Panc1 (cell line): ENCODE measurements around the gene GALC. TPM values are rescaled to one million over a fixed set of nuclear protein-coding genes. Genes with fewer than 3 reads are reported as not detected.

Experiments used
- ATAC-seq: fragments of 200-7000 bp; cut with Tn5 transposase; 2 replicates; pipeline ENCODE4 v1.9.1; 2020; ENCODE audit warnings: mild to moderate bottlenecking, moderate library complexity
- BruUV-seq: library from RNA; stranded (reverse); fragments of 400-500 nt; replicated peaks from 2 replicates; lab custom pipeline; 2021; lab: Mats Ljungman, UMichigan
- CTCF ChIA-PET: fragments of 300-600 bp; sonication (Branson Sonifier 250); formaldehyde crosslinking; loops from one replicate; lab custom pipeline; 2022; ENCODE audit warnings: antibody characterized with exemption; lab: Charles Lee
- POLR2A ChIA-PET: fragments of 300-600 bp; sonication (Branson Sonifier 250); formaldehyde crosslinking; loops from one replicate; lab custom pipeline; 2022; ENCODE audit warnings: antibody characterized with exemption; lab: Charles Lee
- DNase-seq: peaks from one replicate; pipeline ENCODE4 v3.0.0-alpha.2; 2010; ENCODE audit warnings: low read depth, low spot score
- H3K27ac ChIP-seq: 2 replicates; pipeline ENCODE4 v1.5.1; 2011; ENCODE audit warnings: mild to moderate bottlenecking, low read length, inconsistent platforms
- H3K27me3 ChIP-seq: fragments of 200-500 bp; sonication (Bioruptor generic); 2 replicates; pipeline ENCODE4 v1.6.0; 2014; ENCODE audit warnings: low read length, inconsistent platforms; ENCODE audit not compliant: control insufficient read depth, insufficient read depth
- H3K36me3 ChIP-seq: fragments of 200-500 bp; sonication (Bioruptor generic); 2 replicates; pipeline ENCODE4 v1.5.1; 2014; ENCODE audit warnings: inconsistent platforms, mild to moderate bottlenecking, low read length, moderate library complexity; ENCODE audit not compliant: control insufficient read depth, insufficient read depth
- H3K4me1 ChIP-seq: 2 replicates; pipeline ENCODE4 v1.5.1; 2011; ENCODE audit warnings: inconsistent platforms, mild to moderate bottlenecking, low read length, moderate library complexity; ENCODE audit not compliant: control insufficient read depth, insufficient read depth
- H3K4me3 ChIP-seq, 2 experiments: 2 replicates each; pipeline ENCODE4 v1.5.1; 2011 to 2012; ENCODE audit warnings: low read depth in 2 of 2, low read length in 2 of 2, mild to moderate bottlenecking in 2 of 2, inconsistent platforms in 1 of 2, moderate library complexity in 1 of 2
- H3K9me3 ChIP-seq: fragments of 200-500 bp; sonication (Bioruptor generic); 2 replicates; pipeline ENCODE4 v1.5.1; 2014; ENCODE audit warnings: low read depth, mild to moderate bottlenecking, inconsistent platforms, low read length, moderate library complexity; ENCODE audit not compliant: control insufficient read depth, insufficient read depth
- POLR2AphosphoS5 ChIP-seq: IDR thresholded peaks from 2 replicates; pipeline ENCODE4 v1.6.1; 2012; ENCODE audit warnings: mild to moderate bottlenecking, low read depth, low read length, moderate library complexity
- REST ChIP-seq, 2 experiments: IDR thresholded peaks; 2 replicates each; pipeline ENCODE4 v1.6.1; 2011 to 2012; ENCODE audit warnings: low read depth in 2 of 2, control low read depth in 1 of 2, low read length in 1 of 2, mild to moderate bottlenecking in 1 of 2, moderate library complexity in 1 of 2; ENCODE audit not compliant: insufficient read depth in 1 of 2
- SIN3A ChIP-seq: IDR thresholded peaks from 2 replicates; pipeline ENCODE4 v1.6.1; 2012; ENCODE audit warnings: low read depth, mild to moderate bottlenecking, low read length, moderate library complexity, borderline replicate concordance; ENCODE audit not compliant: insufficient read depth
- TCF7L2 ChIP-seq: IDR thresholded peaks from 2 replicates; pipeline ENCODE4 v1.6.1; 2011; ENCODE audit warnings: mild to moderate bottlenecking, low read depth, low read length, inconsistent platforms
- in situ Hi-C: cut with HindIII; loops from 2 replicates; pipeline ENCODE4 v1.10.0; 2016; ENCODE audit warnings: low sequenced_read_pairs, low pct_unique_long_range_greater_than_20kb
- intact Hi-C: fragments of 100-400 bp; cut with micrococcal nuclease; formaldehyde crosslinking; loops from one replicate; pipeline ENCODE4 v1.10.0; 2022; ENCODE audit not compliant: unreplicated experiment
- total RNA-seq: library from RNA; stranded (reverse); gene quantifications from one replicate; pipeline ENCODE4 v1.2.1, GENCODE V29; 2021; ENCODE audit not compliant: unreplicated experiment
- TF ChIP-seq, protein P1 (sequence below): fragments of 450-650 bp; IDR thresholded peaks from 2 replicates; pipeline ENCODE4 v1.5.1; 2017; ENCODE audit warnings: mild to moderate bottlenecking

GALC gene
- total RNA-seq, 1 experiment from 2014 or later = 9.7 TPM

DNA sequence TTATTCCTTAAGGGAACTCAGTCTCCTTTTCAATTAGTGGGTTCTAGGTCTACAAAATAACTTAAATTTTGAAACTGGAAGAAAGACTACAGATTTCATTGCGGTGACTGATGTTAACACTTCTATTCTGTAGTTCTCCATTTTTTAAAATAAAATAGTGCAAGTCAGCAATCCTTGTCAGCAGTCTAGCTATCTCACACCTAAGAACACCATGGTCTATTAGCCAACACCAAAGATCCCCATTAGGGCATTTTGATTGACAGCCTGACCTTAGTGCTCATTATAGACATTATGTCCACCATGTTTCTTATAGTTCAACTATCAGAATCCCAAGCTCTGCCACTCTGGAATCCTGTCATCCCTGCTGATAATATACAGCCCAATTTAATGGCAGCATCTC lies 39.4 kb upstream of the GALC start:
- no peak for ATAC-seq
- Histone ChIP-seq H3K27ac (no peak overlapping the region), H3K4me3 (no peak overlapping the region), H3K27me3 (no peaks in the 10 kb centered on the region), H3K9me3 (no peaks in the 10 kb centered on the region), H3K4me1 (no peaks in the 10 kb centered on the region), H3K36me3 (no peaks in the 10 kb centered on the region)
- ChIA-PET POLR2A (no interaction called here), CTCF (no interaction called here)
- in situ Hi-C loops = no loop called here
- no TSS peak for BruUV-seq
- TF ChIP-seq, protein P1, sequence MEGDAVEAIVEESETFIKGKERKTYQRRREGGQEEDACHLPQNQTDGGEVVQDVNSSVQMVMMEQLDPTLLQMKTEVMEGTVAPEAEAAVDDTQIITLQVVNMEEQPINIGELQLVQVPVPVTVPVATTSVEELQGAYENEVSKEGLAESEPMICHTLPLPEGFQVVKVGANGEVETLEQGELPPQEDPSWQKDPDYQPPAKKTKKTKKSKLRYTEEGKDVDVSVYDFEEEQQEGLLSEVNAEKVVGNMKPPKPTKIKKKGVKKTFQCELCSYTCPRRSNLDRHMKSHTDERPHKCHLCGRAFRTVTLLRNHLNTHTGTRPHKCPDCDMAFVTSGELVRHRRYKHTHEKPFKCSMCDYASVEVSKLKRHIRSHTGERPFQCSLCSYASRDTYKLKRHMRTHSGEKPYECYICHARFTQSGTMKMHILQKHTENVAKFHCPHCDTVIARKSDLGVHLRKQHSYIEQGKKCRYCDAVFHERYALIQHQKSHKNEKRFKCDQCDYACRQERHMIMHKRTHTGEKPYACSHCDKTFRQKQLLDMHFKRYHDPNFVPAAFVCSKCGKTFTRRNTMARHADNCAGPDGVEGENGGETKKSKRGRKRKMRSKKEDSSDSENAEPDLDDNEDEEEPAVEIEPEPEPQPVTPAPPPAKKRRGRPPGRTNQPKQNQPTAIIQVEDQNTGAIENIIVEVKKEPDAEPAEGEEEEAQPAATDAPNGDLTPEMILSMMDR = no peak
- TF ChIP-seq TCF7L2 = no peak
- TF ChIP-seq REST (IDR thresholded peaks at IDR 0.05; ENCODE audit: insufficient read depth in 1 of 2, low read depth in 2 of 2, low read length in 1 of 2) = no peak
- no peak for TF ChIP-seq POLR2AphosphoS5
- TF ChIP-seq SIN3A = no peak
- intact Hi-C loops = no loop called here
- no peak for DNase-seq

- no peak overlapping the region for H3K4me3 ChIP-seq
- H3K36me3 ChIP-seq = no peaks in the 10 kb centered on the region
- no peaks in the 10 kb centered on the region for H3K4me1 ChIP-seq
- CTCF ChIA-PET = no interaction called here
- TF ChIP-seq REST (IDR thresholded peaks at IDR 0.05; ENCODE audit: insufficient read depth in 1 of 2, low read depth in 2 of 2, low read length in 1 of 2) (no peak), POLR2AphosphoS5 (no peak), TCF7L2 (no peak), SIN3A (no peak)
- TF ChIP-seq, protein P1 = no peak
- intact Hi-C loops (no loop called here), in situ Hi-C loops (no loop called here)
- no peak overlapping the region for H3K27ac ChIP-seq
- H3K27me3 ChIP-seq = no peaks in the 10 kb centered on the region
- DNase-seq (no peak), ATAC-seq (no peak)
- no TSS peak for BruUV-seq
- POLR2A ChIA-PET = no interaction called here
- H3K9me3 ChIP-seq = no peaks in the 10 kb centered on the region
Measured at GRCh38 chr14:88030892-88031291, 37.9 kb upstream of the GALC start.
